NCI-H526 (cell line): ENCODE results near the gene MRM2.

Source experiments
- DNase-seq, 2 experiments: peaks; one replicate each; lab custom pipeline; 2025; lab: John Stamatoyannopoulos, UW

The MRM2 gene

DNA sequence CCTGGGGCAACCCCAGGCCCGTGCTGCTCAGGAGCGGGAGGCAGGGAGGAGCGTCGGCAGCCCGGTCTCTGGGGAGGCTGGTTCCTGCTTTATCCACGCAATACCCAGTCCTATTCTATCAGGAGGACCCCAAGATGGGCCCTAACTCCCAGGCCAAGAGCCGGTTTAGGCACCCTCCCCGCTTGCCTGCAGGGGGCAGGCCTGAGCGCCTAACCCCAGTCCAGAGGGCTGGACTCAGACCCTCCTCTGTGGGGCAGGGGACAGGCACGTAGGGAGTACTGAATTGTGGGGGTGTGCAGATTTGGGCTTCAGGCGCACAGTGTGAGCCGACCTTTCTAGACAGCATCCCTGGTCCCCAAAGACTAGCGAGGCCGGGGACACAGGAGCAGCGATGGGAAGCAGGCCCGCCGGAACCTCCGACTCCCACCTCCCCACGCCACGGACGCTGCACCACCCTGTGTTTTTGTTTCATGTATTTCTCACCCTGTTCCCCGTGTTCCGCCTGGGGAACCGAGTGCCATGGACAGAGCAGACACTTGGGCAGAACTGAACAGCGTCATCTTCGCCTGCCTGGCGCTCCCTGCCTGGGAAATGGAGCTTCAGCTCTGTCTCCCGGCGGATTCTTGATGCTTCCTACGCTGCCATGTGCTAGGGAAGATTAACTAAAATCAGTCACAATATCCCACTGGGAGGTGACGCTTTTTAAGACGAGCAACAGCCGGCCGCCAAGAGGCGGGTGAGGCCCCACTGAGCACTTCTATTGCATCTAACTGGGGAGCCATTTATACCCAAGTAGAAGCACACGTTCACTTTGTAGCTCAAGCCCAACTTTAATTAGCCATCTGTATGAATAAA is 5.4 kb upstream of the MRM2 start:
- DNase-seq, result peak in 1 of 2 experiments; percentile 38

DNA sequence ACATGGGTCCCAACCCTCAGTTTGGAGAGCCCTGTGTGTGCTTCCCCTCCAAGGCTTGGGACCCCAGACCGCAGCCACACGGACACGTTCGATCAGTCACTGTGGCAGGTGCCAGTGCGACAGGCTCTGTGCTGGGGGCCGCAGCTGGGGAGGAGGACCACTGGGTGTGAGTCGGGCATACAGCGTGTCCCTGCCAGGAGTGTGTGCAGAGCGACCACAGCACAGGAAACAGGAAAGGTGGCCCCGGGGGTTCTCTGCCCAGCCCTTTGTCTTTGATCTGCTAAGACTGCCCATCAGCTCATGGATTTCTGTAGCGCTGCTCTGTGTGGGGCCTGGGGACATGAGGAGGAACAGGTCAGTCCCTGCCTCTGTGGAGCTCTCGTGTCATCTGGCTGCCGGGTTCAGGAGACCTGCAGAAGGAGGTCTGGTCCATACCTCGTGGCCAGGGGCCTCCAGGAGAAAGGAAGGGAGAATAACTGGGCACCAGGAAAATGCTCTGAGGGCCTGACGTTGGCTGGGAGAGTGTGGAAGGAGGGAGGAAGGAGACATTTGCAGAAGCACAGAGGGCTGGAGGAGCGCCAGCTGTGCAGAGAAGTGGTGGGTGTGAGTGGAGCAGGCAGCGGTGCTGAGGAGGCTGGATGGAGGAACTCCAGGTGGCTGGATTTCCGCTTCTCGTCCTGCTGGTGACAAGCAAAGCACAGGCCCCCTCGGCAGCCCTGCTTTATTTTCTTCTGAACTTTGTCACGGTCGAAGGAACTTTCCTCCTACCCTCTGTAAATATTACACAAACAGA is 4.1 kb upstream of the MRM2 start:
- DNase-seq, result no peak

DNA sequence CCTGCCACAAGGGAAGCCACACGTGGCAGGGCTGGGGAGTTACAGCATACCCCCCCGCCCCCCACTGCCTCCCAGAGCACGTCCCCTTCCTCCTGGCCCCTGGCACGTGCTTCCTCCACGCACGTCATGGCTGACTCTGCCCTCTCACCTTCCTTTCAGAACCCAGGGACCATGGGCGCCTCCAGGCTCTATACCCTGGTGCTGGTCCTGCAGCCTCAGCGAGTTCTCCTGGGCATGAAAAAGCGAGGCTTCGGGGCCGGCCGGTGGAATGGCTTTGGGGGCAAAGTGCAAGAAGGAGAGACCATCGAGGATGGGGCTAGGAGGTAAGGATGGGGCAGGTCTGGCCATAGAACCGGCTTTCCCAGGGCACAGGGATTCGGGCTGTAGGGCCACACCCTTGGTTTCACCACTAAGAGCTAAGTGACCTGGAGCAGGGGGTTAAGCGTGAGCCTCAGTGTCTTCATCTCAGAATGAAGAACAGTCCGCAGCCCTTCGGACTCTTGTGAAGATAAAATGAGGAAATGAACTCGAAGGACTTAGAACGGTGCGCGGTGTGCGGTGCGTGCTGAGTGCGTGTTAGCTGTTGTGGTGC is 2.5 kb upstream of the MRM2 start:
- DNase-seq, result no peak

DNA sequence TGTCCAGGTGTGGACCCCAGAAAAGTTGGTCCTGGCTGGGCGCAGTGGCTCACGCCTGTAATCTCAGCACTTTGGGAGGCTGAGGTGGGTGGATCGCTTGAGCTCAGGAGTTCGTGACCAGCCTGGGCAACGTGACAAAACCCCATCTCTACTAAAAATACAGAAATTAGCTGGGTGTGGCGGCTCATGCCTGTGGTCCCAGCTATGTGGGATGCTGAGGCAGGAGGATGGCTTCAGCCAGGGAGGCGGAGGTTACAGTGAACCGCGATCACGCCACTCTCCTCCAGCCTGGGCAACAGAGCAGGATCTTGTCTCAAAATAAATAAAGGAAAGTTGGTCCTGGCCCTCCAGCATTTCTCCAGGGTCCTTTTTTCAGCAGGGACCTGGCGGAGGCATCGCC is 1.5 kb upstream of the MRM2 start:
- DNase-seq, result no peak

DNA sequence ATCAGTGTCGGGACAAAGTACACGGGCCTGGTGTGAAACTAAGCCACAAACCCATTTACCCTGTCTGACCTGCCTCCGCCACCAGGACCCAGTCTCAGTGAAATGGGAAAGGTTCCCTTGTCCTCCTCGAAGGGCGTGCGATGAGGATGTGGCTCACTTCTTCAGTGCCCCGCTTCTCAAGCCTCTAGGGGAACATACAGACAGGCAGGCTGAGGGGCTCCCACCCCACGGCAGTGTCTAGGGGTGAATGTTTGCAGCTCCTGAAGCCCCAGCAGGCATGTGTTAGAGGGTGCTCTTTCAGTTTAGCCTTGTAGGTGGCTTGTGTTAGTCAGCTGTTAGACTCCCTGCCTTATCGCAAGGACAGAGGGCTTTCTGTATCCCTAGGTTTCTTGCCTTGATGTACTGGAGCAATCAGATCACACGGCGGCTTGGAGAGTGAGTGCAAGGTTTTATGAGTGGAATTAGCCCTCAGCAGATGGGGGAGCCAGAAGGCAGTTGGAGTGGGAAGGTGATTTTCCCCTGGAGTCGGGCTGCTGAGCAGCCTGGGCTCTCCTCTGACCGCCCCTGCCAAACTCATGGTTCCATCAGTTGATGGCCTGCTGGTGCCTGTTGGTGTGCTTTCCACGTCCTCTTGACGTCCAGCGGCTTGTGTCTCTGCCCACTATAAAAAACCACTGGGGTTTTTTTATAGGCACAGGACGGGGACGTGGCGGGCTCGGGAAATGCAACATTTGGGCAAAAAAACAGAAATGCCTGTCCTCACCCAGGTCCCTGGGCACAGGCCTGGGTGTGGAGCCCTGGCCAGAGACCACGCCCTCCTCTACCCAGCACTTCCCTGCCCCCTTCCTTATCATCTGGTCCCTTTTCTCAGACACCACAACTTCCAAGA is 780 bp upstream of the MRM2 start:
- DNase-seq, result peak; percentile 18 to 40

DNA sequence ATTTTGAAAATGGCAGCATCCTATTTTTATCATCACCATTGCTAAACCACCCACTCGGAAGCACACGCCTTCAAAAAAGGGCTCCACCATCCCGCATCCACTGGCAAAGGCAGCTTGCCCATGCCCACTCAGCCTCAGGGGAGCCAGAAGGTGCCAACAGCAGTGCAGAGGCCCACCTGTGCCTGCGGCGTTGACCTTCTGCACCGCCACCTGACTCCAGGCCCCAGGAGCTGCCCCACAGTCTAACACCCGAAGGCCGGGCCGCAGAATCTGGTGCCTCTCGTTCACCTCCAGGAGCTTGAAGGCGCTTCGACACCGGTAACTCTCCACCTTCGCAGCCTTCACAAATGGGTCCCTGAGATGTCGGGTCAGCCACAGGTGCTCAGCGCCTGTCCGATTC is 2.8 kb downstream of the MRM2 start:
- DNase-seq, result no peak

DNA sequence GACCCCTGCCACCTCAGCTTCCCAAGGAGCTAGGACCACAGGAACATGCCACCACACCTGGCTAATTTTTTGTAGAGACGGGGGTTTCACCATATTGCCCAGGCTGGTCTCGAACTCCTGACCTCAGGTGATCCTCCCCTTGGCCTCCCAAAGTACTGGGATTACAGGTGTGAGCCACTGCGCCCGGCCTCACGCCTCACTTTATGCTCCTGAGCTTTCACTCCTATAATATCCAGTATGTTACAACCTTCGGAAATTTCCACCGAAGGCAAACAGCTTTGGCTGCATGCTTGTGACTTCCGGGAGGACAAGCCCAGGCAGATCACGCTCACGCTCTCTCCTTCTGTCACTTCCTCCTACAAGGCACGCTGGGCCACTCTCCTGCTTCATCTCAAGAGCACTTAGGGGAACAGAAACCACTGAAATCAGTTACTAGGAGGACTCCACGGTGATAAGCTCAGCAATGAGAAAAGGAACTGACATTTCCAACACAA is 4.8 kb downstream of the MRM2 start:
- no peak for DNase-seq

DNA sequence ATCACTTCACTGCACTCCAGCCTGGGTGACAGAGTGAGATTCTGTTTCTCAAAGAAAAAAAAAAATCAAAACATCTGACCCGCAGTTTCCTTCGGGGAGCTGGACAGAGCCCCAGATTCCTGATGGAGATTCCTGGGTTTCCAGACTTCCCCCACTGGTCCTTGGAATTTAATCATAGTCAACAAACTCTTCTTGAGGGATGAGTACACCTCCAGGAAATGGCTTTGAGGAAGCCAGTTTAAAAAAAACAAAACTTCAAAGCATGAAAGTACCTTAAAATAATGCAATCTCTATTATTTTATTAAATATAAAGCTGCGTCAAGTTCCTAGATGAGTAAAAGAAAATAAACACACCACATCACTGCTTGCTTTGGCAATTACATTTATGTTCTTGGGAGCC is 8.1 kb downstream of the MRM2 start:
- DNase-seq, result no peak

DNA sequence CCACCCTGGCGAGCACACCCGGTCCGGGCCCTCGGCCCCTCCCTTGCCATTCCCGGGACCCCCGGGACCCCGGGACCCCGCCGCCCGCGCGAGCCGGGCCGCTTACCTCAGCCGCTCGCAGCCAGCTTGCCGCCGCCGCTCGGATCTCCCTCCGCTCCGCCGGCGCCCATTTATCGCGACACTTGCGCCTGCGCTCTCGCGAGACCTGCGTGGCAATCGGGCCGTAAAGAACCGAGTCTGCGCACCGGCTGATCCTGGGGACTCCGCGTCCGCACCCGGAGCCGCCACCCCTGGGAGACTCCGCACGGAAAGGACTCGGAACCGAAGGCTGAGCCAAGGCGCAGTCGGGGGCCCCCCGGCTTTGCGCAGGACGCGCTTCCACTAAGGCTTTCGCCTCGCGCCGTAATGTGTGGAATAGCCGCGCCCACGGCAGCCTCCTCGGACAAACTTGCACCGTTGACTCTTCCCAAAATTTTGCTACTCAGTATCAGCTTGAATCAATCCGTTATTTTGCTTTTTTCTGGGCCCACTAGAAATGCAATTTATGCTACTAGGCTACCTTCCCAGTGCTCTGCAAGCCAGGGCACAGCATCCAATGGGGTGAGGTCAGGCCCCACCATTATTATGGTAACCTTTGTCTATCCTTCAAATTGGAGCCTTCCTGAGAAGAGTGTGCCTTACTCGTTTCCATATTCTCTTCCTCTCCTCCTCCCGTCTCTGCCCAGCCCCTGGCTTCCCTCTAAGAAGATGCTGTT is 9.1 kb downstream of the MRM2 start, which contains the start of gene MAD1L1:
TSS of gene MAD1L1 (minus strand) at position 180 of the 755 bp plus-strand sequence. CDS start 2,812 bp downstream, outside the sequence.
- peak; percentile 61 to 96 for DNase-seq

DNA sequence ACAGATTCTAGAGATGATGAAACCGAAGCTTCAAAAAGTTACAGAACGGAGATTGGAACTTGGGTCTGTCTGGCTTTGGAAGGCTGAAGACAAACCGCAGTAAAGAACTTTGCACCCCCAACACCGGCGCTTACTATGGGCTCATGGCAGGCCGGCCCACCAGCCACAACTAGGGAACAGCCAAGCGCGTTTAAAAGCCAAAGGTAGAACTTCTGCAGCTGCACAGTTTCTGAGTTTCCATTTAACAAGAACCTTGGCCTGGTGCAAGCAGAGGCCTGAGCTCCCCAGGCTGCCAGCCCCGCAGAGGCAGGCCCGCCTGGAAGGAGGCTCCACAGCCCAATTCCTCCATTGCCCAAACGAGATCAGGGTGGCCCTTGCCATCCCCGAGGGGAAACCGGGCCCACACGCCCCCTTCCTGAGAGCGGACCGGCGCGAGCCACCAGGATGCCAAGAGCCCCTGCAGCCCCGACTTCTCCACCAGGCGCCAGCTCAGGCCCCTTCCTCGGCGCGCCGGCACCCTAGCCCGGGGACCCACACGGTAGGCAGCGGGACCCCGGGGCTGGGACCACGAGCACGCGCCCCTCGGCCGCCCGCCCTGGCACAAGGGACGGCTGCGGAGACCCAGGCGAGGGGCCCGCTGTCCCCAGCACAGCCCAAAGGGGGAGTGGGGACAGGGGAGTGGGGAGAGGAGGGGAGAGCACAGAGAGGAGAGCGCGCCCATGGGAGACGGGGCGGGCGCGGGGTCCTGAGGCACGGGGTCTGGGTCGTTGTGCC is 9.8 kb downstream of the MRM2 start:
- peak in 1 of 2 experiments; percentile 64 for DNase-seq

DNA sequence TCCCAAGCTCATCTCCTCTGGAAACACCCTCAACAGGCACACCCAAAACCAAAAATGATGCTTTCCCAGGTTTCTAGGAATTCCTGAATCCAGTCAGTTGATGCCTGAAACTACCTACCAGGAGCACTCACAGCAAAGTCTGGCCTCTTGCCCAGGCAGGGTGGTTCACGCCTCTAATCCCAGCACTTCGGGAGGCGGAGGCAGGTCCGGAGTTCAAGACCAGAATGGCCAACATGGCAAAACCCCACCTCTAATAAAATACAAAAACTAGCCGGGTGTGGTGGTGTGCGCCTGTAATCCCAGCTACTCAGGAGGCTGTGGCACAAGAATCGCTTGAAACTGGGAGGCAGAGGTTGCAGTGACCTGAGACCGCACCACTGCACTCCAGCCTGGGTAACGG is 11.1 kb downstream of the MRM2 start:
- DNase-seq, result no peak

DNA sequence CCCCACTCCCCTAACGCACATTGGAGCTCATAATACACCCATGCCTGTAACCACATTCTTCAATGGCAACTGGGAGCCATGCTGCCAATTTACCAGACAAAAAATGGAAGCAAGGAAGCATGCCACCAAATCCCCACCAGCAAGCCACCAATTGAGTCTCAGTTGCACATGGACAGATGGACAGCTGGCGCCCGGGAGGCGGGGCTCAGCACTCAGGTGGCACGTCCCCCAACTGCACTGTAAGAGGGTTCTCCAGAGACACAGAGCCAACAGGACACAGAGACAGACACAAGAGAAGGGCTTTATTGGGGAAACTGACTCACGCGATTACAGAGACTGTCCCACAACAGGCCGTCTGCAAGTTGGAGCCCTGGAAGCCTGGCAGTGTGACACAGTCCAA is 11.8 kb downstream of the MRM2 start:
- DNase-seq, result no peak

DNA sequence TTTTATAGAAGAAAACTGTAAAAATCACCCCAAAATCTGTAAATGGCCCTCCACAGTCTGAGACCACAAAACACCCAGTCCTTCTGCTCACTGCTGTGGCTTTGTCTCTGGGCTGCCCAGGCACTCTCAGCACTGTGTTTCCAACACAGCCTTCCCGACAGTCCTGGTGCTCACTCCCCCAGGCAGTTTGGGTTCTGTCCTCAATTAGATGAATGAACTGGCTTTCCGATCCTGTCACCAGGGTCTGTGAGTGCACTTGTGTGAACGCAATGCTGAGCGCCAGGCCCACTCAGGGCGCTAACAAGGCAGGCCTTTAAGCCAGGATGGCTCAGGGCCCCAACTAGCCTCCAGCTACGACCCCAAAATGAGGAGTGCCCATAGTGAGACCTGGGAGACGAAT is 12.5 kb downstream of the MRM2 start:
- no peak for DNase-seq

DNA sequence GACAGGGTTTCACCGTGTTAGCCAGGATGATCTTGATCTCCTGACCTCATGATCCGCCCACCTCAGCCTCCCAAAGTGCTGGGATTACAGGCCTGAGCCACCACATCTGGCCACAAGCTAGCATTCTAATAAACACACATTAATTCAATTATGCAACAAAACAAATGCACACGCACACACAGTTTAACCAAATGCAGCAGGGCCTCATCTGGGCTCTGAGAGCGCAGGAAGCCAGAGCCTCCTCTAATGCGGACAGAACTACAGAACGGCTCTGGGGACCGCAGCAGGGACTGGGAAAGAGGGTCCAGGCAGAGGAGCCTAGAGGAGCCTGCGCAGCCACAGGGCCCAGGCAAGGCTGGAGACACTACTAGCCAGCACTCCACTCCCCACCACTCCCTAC is 13.1 kb downstream of the MRM2 start:
- DNase-seq, result no peak

DNA sequence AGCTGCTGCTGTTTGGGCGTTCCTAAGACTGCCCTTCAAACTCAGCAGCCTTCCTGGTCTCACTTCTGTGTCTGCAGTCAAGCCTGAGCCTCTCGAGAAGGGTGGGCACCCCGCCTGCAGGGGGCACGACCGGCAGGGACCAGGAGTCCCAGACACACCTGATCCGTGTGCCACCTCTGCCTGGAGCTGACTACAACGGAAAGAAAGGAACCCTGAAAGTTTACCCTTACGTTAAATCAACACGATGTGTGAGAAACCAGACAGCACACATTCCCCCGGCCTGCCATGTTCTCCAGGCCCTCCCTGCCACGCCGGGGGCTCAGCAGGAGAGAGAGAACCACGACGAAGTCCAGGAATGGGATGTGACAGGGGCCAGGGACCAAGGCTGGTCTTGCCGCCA is 14.3 kb downstream of the MRM2 start:
- DNase-seq, result no peak

DNA sequence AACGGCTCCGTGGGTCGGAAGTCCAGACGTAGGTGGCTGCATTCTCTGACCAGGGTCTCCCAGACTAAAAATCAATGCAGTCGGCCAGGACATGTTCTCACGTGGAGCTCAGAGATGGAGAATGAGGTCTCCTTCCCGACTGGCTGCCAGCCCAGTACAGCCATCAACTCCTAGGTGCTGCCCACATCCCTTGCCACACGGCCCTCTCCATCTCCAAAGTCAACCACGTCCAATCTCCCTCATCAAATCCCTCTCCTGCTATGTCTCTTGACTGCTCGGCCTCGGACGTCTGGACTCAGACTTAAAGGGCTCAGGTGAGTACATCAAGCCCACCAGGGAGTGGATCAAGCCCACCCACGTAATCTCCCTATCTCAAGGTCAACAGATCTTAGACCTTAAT is 16.2 kb downstream of the MRM2 start:
- no peak for DNase-seq

DNA sequence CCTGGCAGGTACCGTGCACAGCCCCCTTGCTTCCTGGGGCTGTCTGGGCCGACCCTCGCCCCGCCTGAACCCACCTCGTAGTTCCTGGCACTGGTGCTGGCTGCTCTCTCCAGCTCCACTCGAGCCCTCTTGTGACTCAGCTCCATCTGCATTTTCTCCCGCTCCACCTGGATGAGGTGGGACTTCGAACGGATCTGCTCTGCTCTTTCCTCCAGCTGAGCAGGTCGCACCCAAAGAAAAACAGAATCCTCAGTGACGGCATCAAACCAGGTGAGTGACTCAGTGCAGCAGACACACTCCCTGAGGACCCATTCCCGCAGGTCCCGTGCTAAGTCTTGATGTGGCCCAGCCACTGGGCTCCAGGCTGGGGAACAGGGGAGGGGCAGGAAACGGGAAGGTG is 16.7 kb downstream of the MRM2 start:
- DNase-seq, result no peak

DNA sequence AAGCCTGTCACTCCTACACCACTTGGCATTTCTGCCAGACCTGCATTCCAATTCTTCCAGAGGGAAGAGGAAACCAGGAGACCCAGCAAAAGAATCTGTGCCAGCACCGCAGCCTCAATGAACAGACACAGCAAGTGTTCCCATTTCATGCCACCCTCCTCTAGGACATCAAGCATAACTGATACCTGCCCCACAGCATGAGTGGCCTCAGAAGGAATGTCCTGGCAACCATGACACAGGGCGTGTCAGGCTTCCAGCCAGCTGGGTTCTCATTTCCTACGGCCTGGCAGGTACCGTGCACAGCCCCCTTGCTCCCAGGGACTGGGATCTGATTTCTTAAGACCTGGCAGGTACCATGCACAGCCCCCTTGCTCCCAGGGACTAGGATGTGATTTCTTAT is 17.1 kb downstream of the MRM2 start:
- DNase-seq, result no peak

DNA sequence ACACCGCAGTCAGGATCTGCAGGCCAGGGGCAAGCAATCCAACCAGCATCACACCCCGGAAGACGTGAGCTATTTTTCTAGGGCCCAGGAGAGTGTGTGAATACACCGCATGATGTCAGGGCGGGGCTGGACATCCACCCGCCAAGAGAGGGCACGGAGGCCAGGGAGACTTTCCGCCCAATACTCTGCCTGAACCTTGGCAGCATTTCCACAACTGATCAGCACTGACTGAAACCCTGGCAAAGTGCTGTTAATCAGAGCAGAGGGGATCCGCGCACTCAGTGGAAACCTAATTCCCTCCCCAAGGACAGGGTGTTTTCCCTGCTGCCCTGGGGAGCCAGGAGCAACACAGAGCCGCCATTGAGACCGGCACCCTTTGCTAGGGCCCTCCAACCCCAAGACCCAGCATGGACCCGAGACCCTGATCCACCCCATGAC is 17.5 kb downstream of the MRM2 start:
- DNase-seq, result no peak

DNA sequence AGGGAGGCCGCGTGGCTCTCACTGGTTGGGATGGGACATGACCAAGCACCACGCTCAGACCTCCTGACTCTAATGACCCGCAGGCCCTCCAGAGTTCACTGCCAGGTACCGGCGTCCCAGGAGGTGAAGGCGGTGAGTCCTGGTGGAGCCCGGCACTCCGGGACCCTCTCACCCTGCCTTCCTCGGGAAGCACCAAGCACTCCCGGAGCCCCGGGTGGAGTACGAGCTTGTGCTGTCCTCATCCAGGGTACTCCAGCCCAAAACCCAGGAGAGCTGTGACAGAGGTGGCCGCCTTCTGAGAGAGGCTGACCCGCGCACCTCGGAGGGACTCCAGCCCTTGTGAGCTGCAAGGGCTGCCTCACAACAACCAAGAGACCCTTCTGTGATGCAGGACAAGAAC is 18.7 kb downstream of the MRM2 start:
- DNase-seq, result no peak
